HG03175 (cell line): Measurements from ENCODE around the gene IL17RA.

Source experiments
- ATAC-seq: cut with Tn5 transposase; IDR thresholded peaks from one replicate; pipeline ENCODE4 v1.9.1; 2021; ENCODE audit warnings: mild to moderate bottlenecking, moderate library complexity; ENCODE audit not compliant: unreplicated experiment

Gene IL17RA

GRCh38 chr22:17152340-17152739 is 67.5 kb downstream of the IL17RA start:
- no peak for ATAC-seq

GRCh38 chr22:17152971-17153370 is 68.2 kb downstream of the IL17RA start:
- no peak for ATAC-seq

- ATAC-seq: no peak
Measured at GRCh38 chr22:17155941-17156340, 71.1 kb downstream of the IL17RA start.

GRCh38 chr22:17157714-17158113 is 72.9 kb downstream of the IL17RA start:
- no peak for ATAC-seq

DNA sequence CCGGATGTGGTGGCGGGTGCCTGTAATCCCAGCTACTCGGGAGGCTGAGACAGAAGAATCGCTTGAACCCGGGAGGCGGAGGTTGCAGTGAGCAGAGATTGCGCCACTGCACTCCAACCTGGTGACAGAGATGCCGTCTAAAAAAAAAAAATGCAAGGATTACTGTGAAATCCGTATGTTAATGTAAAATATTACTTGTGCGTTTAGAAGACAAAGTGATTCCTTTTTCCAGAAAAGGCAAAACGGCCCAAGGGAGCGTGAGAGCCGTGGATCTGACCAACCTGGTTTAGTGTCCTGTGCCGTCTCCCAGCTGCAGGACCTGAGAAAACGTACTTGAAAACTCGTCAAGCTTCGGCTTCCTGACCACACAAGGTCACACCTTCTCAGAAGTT is 73.4 kb downstream of the IL17RA start:
- ATAC-seq: no peak

DNA sequence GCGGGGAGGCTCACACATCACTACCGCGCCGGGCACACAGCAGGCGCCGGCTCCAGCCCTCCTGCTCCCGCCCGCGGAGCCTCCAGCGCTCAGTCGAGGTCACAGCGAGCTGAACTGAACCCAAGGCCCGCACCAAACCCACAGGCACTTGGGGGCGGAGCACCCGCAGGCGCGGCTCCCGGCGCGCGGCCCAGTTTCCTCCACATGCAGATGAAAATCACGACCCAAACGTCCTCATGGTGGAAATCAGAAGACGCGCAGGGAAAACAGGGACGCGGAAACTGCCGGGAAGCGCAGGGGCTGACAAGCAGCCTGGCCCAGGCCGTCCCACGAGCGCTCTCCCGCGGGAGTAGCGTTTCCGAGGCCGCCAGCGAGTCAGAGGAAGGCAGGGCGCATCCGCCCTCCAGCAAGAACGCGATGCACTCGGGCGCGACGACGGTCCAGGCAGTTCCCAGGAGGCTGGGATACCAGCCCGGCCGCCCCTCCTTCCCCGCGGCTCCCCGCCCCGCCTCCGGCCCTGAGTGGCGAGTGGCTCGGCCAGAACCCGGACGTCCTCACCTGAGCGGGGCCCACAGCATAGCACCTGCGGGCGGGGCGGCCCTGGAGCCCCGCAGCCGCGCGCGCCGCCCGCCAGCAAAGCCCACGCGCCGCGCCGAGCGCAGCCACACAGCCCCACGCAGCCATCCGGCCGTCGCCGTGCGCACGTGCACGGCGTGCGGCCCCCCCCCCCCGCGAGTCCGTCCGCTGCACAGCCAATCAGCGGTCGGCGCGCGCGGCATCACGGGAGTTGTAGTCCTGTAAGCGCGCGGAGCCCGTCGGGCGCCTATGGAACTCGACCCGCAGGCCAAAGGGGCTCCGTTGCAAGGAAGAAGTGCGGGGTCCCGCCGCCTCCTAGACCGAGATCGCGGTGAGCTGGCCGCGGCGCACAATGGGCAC is 74.0 kb downstream of the IL17RA start, which contains the start of gene HDHD5:
HDHD5 (minus strand) TSS at position 710 of the 936 bp plus-strand sequence; CDS start at position 684, 26 bp downstream.
- ATAC-seq: peak; percentile 83

DNA sequence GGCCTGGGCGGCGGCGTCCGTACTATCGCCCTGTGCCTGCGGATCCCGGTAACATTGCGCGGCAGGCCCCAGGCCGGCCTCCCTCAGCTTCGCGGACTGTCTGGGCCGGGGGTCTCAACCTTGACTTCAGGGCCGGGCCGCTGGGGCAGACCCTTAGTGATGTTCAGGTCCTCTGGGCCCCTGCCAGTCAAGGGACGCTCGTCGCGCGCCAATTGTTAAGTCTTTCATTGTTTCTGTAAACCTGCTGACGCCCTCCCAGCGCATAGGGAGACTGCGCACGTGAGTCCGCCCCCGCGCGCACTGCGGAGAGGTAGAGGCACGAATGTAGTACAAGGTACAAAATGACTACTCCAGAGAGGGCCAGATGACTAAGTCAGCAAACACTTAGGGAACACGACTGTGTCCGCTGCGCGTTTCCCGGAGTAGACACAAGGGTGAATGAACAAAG is 74.7 kb downstream of the IL17RA start:
- peak; percentile 23 for ATAC-seq

DNA sequence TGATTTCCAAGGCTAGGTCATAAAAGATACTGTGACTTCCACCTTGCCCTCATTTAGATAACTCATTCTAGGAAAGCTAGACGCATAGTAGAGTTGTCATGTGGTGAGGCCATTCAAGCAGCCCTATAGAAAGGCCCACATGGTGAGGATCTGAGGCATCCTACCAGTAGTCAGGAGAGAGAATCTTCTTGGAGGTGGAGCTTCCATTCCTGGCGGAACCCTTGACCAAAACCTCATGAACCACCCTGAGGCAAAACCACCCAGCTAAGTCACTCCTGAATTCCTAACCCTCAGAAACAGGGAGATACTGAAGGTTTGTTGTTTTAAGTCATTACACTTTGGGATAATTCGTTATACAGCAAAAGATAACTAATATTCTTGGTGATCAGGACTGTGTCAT is 77.2 kb downstream of the IL17RA start:
- no peak for ATAC-seq

GRCh38 chr22:17162731-17163130 is 77.9 kb downstream of the IL17RA start:
- no peak for ATAC-seq

- no peak for ATAC-seq
Measured at GRCh38 chr22:17164392-17165024, 79.7 kb downstream of the IL17RA start.
